Germinal center (tissue), 1 donor: Measurements from ENCODE around the gene HERC4.
A peak's percentile ranks its signal among the peaks of the same experiment; 100 is the strongest.
"Not testable (repeated sequence)": the region's sequence is repeated elsewhere in the genome, so short reads cannot be mapped to it uniquely, and the experiment has no call there.

Experiments
- DNase-seq: peaks from one replicate; pipeline ENCODE4 v3.0.0; 2012; ENCODE audit warnings: mixed read lengths, low spot score

Gene HERC4

DNA sequence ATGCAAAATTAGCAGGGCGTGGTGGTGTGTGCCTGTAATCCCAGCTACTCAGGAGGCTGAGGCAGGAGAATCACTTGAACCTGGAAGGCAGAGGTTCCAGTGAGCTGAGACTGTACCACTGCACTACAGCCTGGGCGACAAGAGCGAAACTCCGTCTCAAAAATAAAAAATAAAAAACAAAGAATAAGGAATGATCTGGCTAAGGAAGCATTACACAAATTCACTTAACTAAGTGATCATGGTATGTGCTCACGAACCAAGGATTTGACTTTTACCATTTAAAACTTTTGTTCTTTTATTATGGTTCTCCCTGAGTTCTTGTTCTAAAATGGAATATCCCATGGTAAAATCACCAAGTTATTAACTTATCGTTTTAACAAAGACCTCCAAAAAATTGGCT, 119.5 kb downstream of the HERC4 start:
- DNase-seq = no peak

DNA sequence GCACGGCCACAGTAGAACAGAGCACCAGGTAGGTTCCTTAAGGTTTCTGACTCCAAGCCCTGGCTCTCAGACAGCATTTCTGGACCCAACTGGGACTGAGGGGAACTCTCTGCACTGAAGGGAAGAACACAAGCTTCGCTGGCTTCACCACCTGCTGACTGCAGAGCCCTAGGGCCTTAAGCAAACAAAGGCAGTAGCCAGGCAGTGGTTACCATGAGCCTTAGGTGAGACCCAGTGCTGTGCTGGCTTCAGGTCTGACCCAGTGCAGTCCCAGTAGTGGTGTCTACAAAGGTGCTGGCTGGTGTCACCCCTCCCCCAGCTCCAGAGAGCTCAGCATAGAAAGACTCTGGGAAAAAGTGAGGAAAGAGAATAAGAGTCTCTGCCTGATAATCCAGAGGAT, 131.2 kb downstream of the HERC4 start:
- no peak for DNase-seq

DNA sequence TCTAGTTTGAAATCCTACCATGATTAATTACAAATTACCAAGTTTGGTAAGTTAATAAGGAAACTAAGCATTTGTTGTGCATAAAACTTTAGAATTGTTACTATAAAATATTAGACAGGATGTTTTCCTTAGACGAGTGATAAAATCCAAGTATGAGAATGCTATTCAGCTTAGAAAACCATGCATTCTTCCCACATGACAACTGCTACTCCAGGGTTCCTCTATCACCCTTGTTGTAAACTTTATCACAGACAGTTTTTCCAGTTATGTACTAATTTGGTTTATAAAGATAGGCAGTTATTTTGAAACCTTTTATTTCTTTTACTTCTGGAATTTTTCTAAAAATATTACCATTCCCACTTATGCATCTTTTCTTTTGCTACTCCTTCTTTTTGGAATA, 138.7 kb downstream of the HERC4 start:
- DNase-seq = no peak

DNA sequence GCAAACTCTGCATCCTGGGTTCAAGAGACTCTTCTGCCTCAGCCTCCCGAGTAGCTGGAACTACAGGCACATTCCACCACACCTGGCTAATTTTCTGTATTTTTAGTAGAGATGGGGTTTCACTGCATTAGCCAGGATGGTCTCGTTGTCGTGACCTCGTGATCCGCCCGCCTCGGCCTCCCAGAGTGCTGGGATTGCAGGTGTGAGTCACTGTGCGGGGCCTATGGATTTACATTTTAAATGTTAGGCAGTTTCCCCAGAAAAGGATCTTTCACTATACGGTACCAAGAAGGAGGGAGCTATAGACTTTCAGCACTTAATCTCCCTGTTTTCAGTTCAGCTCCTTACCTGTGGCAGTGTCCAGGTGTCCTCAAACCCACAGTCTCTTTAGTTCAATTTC, 139.9 kb downstream of the HERC4 start:
- no peak for DNase-seq

DNA sequence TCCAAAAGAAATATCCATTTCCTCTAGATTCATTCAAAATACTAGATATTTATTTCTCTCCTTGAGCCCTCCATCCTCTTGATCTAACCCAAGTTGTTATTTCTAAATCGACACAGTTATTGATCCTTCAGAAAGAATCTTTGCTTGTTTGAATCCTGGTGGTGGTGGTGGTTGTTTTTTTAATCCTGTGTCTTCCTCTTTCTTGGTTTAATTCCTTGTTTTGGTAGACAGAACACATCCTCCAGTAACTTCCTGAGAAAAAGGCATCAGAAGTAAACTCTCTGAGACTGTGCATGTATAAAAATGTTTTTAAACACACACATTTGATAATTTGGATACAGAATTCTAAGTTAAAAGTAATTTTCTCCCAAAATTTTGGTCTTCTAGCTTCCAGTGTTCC, 140.7 kb downstream of the HERC4 start:
- DNase-seq = no peak

DNA sequence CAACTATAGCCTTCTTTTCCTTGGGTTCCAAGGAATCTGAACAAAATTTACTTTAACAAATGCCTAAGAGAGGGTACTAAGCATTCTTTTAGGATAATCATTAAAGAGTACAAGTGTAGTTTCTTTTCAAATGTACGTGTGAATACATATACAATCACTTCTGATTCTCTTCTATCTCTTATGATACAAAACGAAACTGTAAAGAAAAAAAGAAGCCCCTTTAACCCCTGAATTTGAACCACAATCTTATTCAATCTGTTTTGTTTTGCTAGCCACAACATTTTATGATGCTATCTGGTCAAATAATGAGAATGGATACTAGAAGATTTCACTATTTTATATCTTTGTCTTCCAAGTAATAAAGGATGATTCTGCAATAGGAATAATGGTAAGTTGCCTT, 141.9 kb downstream of the HERC4 start:
- no peak for DNase-seq

DNA sequence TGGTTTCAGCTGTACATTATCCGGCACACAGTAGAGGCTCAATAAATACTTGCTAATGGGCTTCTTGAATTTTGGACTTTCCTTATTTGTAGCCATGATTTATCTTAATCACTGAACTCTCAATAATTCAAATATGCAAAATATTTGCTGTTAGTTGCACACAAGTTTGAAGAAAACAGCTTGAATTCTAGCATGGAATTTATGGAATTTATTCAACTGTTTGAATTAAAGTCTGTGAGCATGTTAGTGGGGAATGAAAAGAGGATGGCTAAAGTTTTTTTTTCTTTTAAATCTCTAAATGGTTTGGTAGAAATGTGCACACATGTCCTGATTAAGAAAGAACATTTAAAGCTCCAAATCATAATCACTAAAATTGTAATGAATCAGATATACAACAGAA, 148.1 kb downstream of the HERC4 start:
- DNase-seq = no peak

DNA sequence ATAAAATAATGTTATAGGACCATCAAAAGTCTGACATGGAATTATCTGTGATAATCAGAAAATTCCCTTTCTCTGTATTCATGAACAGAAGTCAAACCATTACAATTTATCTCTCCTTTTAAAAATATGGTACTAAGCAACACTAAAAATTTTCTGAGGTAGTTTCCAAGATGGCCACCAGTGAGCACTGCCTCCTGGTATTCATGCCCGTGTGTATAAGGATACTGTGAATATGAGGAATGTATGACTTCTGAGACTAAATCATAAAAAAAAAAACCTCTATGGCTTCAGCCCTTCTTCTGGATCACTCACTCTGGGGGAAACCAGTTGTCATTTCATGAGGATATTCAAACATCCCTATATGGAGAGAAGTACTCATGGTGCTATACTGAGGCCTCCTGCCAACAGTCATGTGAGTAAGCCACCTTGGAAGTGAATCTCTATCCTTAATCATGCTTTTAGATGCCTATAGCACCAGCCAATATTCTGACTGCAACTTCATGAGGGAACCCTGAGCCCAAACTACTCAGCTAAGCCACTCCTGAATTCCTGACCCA, 149.6 kb downstream of the HERC4 start:
- DNase-seq = no peak

DNA sequence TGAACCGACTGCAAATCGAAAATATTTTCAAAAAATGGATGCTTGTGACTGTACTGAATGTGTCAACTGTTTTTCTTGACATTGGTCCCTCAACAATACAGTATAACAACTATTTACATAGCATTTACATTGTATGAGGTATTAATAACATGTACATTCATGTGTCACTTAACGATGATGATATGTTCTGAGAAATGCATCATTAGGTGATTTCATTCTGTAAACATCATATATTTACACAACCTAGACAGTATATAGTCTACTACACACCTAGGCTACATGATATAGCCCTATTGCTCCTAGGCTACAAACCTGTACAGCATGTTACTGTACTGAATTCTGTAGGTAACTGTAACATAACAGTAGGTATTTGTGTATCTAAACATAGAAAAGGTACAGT, 150.9 kb downstream of the HERC4 start:
- DNase-seq = no peak

DNA sequence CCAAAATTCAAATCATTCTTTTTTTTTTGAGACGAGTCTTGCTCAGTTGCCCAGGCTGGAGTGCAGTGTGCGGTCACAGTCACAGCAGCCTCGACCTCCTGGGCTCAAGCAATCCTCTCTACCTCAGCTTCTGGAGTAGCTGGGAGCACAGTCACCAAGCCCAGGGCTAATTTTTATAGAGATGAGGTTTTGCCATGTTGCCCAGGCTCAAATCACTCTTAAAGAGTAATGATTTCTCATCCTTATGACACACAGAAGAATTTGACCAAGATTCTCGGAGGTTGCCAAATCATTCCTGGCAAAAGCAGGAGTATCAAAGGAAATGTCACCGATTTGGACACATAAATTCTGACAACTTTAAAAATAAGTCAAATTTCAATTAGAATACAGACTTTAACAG, 151.5 kb downstream of the HERC4 start:
- DNase-seq = no peak

DNA sequence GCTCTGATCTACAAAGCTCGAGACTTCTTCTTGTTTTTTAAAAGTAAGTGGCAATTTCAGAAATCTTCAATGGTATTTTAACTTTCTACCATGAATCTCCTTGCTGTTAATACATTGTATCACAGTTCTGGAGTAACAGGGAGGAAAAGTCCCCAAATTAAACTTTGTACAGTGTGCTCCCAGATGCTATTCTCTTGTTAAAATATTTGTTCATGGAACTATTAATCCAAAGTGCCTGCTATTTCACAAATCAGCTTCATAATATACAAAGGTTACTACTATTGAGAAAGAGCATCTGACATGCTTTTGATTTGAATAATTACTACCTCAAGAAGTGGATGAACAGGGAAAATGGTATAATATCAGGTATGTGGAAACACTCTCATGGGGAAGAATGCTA, 154.0 kb downstream of the HERC4 start:
- DNase-seq = no peak

DNA sequence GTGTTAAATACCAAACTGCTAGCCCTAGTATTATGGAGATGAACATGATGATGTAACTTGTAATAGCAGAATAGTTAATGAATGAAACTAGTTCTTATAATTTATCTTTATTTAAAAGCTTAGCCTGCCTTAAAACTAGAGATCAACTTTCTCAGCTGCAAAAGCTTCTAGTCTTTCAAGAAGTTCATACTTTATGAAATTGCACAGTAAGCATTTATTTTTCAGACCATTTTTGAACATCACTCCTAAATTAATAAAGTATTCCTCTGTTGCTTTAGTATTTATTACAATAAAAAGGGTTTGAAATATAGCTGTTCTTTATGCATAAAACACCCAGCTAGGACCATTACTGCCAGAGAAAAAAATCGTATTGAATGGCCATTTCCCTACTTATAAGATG, 157.4 kb downstream of the HERC4 start:
- no peak for DNase-seq

DNA sequence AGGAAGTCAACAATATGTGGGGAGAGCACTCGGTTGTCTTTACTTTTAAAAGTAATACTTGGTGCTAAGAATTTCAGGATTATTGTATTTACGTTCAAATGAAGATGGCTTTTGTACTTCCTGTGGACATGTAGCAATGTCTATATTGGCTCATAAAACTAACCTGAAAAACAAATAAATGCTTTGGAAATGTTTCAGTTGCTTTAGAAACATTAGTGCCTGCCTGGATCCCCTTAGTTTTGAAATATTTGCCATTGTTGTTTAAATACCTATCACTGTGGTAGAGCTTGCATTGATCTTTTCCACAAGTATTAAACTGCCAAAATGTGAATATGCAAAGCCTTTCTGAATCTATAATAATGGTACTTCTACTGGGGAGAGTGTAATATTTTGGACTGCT, 157.9 kb downstream of the HERC4 start:
- no peak for DNase-seq

DNA sequence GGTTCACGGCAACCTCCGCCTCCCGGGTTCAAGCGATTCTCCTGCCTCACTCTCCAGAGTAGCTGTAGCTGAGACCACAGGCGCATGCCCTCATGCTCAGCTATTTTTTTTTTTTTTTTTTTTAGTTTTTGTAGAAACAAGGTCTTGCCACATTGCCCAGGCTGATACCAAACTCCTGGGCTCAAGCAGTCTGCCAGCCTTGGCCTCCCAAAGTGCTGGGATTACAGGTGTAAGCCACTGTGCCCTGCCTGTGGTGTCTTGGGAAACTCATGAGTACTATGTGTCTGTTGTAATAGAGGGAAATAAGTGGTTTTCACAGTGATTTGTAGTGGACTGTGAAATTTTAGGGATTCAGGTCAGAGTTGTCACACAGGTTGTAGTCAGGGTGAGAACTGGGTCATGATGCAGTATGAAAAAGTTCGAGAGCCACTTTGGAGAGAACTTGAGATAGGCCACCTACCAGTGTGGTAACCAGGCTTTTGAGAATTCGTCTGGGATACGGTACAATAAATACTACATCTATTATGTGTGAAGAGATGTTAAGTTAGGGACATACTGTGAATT, 160.2 kb downstream of the HERC4 start:
- no peak for DNase-seq

DNA sequence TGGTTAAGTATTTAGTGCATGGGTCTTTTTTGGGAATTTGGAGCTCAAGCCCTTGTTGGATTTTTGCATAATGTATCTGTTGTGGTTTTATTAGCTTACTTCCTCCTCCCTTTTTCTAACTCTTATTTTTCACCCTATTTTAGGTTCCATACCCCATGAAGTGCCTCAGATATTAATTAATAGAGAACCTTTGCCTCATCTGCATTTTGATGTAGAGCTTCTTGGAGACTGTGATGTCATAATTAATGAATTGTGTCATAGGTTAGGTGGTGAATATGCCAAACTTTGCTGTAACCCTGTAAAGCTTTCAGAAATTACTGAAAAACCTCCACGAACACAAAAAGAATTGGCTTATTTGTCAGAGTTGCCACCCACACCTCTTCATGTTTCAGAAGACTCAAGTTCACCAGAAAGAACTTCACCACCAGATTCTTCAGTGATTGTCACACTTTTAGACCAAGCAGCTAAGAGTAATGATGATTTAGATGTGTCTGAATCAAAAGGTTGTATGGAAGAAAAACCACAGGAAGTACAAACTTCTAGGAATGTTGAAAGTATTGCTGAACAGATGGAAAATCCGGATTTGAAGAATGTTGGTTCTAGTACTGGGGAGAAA, 162.6 kb downstream of the HERC4 start:
- no peak for DNase-seq

DNA sequence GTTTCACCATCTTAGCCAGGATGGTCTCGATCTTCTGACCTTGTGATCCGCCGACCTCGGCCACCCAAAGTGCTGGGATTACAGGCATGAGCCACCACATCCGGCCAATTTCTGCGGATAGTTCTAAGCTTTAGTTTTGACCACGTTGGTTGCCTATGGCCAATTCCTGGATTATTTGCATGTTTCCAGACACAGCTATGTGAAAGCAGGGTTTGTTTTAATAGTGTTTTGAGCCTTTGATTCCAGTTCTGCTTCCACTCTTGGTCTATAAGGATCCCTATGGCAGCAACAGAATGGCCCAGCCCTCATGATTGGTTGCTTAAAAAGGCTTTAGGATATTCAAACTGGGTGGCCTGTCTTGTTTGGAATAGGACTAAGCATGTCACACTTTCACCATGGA, 171.5 kb downstream of the HERC4 start:
- no peak for DNase-seq

DNA sequence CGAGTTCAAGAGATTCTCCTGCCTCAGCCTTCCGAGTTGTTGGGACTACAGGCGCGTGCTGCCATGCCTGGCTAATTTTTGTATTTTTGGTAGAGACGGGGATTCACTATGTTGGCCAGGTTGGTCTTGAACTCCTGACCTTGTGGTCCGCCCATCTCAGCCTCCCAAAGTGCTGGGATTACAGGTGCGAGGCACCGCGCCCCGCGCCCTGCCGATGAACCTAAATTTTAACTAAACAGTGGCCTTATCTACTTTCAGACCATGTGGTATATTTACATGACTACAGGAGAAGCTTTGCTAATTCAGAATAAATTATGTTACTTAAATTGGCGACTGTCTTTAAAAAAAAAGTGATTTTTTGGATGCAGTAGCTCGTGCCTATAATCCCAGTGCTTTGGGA, 181.4 kb downstream of the HERC4 start:
- DNase-seq = no peak

DNA sequence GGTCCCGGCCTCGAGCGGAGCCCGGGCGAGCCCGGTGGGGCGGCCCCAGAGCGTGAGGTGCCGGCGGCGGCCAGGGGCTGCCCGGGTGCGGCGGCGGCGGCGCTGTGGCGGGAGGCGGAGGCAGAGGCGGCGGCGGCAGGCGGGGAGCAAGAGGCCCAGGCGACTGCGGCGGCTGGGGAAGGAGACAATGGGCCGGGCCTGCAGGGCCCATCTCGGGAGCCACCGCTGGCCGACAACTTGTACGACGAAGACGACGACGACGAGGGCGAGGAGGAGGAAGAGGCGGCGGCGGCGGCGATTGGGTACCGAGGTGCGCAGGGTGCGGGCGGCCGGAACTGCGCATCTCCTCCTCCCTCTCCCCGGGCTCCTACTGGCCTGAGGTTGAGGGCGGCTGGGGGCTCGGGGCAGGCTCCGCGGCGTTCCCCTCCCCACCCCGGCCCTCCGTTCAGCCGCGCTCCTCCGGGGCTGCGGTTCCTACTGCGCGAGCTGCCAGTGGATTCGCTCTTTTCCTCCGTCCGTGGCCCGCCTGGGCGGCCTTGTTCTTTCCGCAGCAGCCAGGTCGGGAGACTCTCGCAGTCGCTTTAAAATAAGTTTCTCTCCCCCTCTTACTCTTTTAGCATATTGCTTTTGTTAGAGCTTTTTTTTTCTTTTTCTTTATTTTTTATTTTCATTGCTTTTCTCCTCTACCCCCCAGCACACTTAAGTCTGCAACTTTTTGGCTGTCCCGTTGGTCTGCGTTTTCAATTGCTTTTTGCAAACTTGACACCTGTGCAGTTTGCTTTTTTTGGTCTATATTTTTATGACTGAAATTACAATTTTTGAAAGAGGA, 190.0 kb downstream of the HERC4 start:
- peak; percentile 86 for DNase-seq

DNA sequence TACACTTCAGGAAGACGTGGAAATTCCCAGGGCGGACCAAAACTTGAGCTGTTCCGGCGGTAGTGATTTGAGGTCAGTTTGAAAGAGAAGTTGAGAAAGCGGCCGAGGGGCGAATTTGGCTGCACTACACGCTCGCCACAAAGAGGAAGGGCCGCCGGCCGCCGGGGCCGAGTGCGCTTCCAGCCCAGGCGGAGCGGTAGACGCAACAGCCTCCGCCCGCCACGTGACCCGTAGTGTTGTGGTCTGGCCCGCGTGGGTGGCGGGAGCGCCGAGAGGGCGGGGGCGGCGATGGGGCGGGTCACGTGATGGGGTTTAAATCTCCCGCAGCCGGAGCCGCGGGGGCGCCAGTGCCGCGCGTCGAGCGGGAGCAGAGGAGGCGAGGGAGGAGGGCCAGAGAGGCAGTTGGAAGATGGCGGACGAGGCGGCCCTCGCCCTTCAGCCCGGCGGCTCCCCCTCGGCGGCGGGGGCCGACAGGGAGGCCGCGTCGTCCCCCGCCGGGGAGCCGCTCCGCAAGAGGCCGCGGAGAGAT, 190.7 kb downstream of the HERC4 start, which contains the start of gene SIRT1:
TSS of gene SIRT1 (plus strand) at position 344 of the 529 bp plus-strand sequence. CDS start at position 410, 66 bp downstream.
- DNase-seq = peak; percentile 93

DNA sequence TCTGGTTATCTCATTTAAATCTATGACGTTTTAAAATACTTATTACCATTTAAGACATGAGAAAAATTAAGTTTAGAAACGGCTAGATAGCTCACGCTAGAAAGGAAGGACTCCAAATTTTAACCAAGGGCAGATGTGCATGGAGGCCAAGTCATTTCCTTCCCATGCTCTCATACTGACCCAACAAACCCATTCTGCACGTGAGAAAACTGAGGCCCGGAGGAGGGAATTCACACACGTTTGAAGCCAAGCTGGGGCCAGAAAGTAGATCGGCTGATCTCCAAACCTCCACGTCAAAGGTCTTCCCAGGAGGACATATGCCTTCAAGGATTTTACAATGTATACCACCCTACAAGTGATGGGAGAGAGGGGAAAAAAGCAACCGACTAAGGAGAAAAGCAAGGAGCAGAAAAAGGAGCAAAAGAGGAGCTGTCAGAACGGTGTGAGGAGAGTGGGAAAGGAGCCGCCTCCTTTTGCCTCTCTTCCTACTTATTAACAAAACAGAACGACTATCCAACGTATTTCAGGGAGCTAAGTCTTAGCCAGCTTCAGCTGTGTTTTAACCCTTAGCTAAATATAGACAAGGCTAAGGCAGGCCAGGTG, 191.3 kb downstream of the HERC4 start:
- no peak for DNase-seq

DNA sequence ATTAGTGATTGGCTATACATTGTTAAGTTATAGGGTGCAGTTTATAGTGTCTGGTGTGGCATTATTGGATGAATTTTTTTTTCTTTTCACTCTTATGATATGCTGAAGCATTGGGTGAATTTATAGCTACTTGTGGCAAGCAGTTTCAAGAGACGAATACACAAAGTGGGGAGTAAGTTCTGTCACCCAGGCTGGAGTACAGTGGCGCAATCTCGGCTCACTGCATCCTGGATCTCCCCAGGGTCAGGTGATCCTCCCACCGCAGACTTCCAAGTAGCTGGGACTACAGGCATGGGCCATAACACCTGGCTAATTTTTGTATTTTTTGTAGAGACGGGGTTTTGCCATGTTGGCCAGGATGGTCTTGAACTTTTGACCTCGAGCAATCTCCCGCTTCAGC, 196.9 kb downstream of the HERC4 start:
- no peak for DNase-seq

DNA sequence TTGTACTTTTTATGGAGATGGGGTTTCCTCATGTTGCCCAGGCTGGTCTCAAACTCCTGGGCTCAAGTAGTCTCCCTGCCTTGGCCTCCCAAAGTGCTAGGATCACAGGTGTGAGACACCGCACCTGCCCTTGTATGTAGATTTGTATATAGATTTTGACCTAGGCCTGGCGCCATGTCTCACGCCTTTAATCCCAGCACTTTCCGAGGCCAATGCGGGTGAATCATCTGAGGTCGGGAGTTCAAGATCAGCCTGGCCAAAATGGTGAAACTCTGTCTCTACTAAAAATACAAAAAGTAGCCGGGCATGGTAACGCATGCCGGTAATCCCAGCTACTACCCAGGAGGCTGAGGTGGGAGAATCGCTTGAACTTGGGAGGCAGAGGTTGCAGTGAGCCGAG, 197.7 kb downstream of the HERC4 start:
- DNase-seq = not testable (repeated sequence)
